ENCODE data around the gene CTIF. TPM values are rescaled to one million over a fixed set of nuclear protein-coding genes. Genes with fewer than 3 reads are reported as not detected.

CTIF gene
- total and polyA plus RNA-seq, 11 donors = 21.2 to 93.0 (median 68.0) TPM

DNA sequence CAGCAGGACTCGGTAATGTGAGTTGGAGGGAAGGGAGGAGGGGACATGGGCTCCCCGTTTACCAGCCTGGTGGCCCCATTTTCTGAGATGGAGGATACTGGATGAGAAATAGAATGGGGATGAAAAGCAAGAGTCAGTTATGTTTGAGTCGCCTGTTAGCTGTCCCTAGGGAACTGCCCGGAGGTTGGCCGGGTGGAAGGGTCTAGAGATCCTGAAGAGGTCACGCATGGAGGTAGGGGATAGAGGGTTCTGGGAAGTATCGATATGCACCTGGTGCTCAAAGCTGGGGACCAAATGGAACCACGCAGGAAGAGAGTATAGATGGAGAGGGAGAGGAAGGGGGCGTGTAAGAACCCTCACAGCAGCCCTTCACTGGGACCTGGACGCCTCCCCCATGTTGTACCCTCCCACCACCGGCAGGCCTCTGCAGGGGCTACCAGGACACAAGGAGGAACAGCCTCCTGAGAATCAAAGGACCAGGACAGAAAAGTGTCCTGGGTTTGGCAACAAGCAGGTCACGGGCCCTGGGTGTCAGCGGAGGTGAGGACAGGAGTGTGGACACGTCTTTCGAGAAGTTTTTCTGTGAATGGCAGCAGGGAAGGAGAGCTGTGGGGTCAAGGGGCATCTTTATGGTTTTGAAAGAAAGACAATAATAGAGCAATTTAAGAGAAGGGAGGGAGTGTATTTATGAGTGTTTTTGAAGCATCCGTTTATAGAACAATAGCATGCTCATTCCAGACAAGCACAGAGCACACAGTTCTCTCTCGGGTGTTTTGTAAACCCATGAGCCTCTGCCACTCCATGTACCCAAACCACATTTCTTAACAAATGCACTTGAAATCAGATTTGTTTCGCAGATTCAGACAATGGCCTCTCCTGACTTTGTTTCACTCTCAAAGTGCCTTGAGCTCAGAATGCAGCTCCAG is 279.8 kb downstream of the CTIF start:
- 74 to 79% (median 78%) methylated on average over 18 of the region's 18 CpGs for whole genome bisulfite sequencing, 4 donors
- intact Hi-C loops (cut with DNase I) = no loop called here

DNA sequence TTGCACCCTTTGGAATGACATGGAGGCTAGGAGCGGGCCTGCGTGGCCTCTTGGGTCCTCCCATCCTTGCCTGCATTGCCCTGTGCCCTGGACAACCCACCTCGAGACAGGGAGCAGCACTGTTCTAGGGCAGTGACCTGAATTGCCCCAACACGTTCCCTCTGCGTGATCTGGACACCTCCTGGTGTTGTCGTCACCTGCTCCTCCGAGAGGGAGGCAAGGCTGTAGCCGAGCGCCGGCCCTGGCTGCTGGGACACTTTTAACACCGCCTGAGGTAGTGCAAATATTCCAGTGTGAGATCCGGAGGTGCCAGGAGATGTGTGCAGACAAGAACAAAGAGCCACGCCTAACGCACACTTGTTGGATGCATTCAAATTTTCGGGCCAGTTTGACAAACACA is 280.4 kb downstream of the CTIF start:
- H3K9me3 ChIP-seq = peaks cover 0 to 7% (median 0%) of the 10 kb centered on the region in 12 donors
- peak overlapping the region in 6 of 12 donors; percentile 1 to 71 (median 54) for H3K27ac ChIP-seq
- 45 to 62% (median 57%) methylated on average over 11 to 15 of the region's 15 CpGs for WGBS, 4 donors
- H3K4me1 ChIP-seq = peaks cover 0 to 25% (median 10%) of the 10 kb centered on the region in 12 donors
- DNase-seq (peak in 4 of 5 donors; percentile 39 to 82 (median 75)), ATAC-seq (peak; percentile 89 to 94 (median 90))
- peaks cover 0 to 26% (median 12%) of the 10 kb centered on the region in 9 donors for H3K36me3 ChIP-seq
- intact Hi-C loops (cut with DNase I) = no loop called here
- no peaks in the 10 kb centered on the region for H3K27me3 ChIP-seq
- no peak overlapping the region for H3K4me3 ChIP-seq
- TF ChIP-seq POLR2A (IDR thresholded peaks at IDR 0.05) = no peak
- no peak for TF ChIP-seq CTCF (IDR thresholded peaks at IDR 0.05)

More for the DNA sequence above, 279.8 kb downstream of the CTIF start:
- peak in 3 of 5 donors; percentile 12 to 17 (median 15) for DNase-seq
- peak in 2 of 4 donors; percentile 18 to 60 for ATAC-seq
- Histone ChIP-seq H3K27me3 (no peaks in the 10 kb centered on the region), H3K9me3 (peaks cover 0 to 5% (median 0%) of the 10 kb centered on the region in 12 donors), H3K27ac (peak overlapping the region in 6 of 12 donors; percentile 1 to 71 (median 54)), H3K36me3 (peaks cover 0 to 26% (median 12%) of the 10 kb centered on the region in 9 donors), H3K4me1 (peaks cover 0 to 32% (median 13%) of the 10 kb centered on the region in 12 donors), H3K4me3 (no peak overlapping the region)
- TF ChIP-seq CTCF (IDR thresholded peaks at IDR 0.05) = no peak

DNA sequence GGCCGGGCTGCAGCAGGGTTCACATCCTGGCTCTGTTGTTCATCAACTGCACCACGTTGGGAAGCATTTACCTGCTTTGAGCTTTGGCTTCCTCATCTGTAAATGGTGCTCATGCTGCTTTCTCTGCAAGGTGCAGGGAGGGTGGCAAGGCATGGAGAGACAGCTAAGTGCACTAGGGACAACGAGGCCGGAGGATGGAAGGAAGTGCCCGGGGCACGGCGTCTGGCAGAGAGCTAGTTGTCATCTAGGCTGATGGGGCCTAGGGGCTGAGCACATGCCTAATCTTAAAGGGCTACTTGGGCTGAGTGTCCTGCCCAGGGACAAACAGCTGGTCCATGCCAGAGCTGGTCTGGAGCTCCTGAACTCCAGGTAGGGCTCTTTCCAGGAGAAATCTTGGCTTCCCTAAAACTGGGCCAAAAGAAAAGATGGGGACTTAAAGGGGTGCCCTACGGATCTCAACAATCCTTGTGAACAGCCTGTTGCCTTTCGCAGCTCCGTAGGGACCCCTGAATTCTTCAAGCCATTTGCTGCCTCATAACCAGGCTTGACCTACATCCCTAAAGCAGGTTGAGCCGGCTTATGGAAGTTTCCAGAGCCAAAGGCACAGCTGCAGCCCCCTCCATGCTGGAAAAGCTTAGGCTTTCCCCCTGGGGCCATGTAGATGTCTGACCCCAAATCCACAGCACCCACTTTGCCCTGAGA is 281.1 kb downstream of the CTIF start:
- peak in 2 of 5 donors; percentile 11 to 45 for DNase-seq
- no peak for TF ChIP-seq CTCF (IDR thresholded peaks at IDR 0.05)
- TF ChIP-seq POLR2A (IDR thresholded peaks at IDR 0.05) = no peak
- peak in 2 of 4 donors; percentile 8 to 14 for ATAC-seq
- H3K4me3 ChIP-seq = no peak overlapping the region
- peaks cover 0 to 26% (median 12%) of the 10 kb centered on the region in 9 donors for H3K36me3 ChIP-seq
- H3K27ac ChIP-seq = peak overlapping the region in 4 of 12 donors; percentile 49 to 71 (median 62)
- WGBS, 4 donors = 77 to 88% (median 82%) methylated on average over 8 to 11 of the region's 11 CpGs
- peaks cover 0 to 27% (median 11%) of the 10 kb centered on the region in 12 donors for H3K4me1 ChIP-seq
- H3K27me3 ChIP-seq = no peaks in the 10 kb centered on the region
- peaks cover 0 to 7% (median 0%) of the 10 kb centered on the region in 12 donors for H3K9me3 ChIP-seq
- intact Hi-C loops (cut with DNase I) = loop anchor here in 1 of 10 donors (5.0 kb wide), 1 partner anchor 38 kb away; no protein-coding TSS in a partner anchor

All from heart left ventricle (tissue), 16 donors.